SK-N-SH treated with all-trans-retinoic acid at 6 μM for 48 hours (cell line): ENCODE results near the gene SAMD4B.

ENCODE experiments used
- ISL1 ChIP-seq: fragments of 250-450 bp; sonication (Bioruptor Pico); IDR thresholded peaks from 2 replicates; pipeline ENCODE4 v2.1.2; 2022; ENCODE audit warnings: mild to moderate bottlenecking, moderate library complexity
- PPARA ChIP-seq: fragments of 250-450 bp; sonication (Bioruptor Pico); IDR thresholded peaks from 2 replicates; pipeline ENCODE4 v1.5.0; 2020; ENCODE audit warnings: mild to moderate bottlenecking, borderline replicate concordance
- RARB ChIP-seq: fragments of 250-450 bp; sonication (Bioruptor Pico); IDR thresholded peaks from 2 replicates; pipeline ENCODE4 v1.8.0; 2021; ENCODE audit warnings: mild to moderate bottlenecking, moderate library complexity
- TOX ChIP-seq: fragments of 250-450 bp; sonication (Bioruptor Pico); IDR thresholded peaks from 2 replicates; pipeline ENCODE4 v1.8.0; 2021; ENCODE audit warnings: mild to moderate bottlenecking, moderate library complexity, borderline replicate concordance
- ZNF8 ChIP-seq: fragments of 450-650 bp; formaldehyde crosslinking; IDR thresholded peaks from 2 replicates; pipeline ENCODE4 v1.5.0; 2020; ENCODE audit warnings: mild to moderate bottlenecking, moderate library complexity
- TF ChIP-seq, protein P1 (sequence below): fragments of 250-450 bp; sonication (Bioruptor Pico); IDR thresholded peaks from 2 replicates; pipeline ENCODE4 v1.8.0; 2020; ENCODE audit warnings: mild to moderate bottlenecking, moderate library complexity, borderline replicate concordance

DNA sequence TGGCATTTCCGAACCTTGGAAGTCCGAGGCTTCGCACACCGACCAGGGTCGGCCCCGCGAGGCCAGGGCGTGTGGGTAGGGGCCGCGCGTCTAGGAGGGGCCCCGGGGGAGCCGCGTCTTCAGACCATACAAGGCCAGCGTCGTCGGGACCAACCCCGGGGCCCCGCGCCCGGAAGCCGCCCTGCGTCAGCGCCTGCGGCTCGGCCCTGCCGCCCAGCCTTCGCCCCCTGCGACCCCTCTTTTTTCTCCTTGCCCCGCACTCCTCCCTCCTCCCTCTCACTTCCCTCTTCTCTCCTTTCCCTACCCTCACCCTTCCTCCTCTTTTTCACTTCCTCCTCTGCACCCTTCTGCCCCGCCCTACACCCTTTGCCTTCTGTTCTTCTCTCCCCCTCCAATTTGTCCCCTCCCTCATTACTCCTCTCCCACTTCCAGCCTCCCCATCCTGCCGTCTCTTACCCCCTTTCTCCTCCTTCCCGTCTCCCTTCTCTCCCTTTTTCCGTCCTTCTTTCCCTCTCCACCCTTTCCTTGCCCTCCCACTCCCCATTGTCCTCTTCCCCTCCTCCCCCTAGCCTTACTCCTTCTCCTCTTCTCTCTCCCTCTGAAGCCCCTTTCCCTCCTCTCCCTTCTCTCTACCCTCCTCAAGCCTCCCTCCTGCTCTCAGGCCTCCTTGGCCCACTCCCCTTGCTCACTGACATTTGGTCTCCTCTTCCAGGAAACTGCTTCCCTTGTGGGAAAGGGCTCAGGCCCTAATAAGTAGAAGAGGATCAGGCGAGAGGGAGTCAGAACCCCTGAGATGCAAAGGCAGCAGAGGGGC lies 68.0 kb downstream of the SAMD4B start:
- TF ChIP-seq ZNF8, result no peak
- no peak for TF ChIP-seq RARB
- no peak; the same call in 1 of the 2 replicates for TF ChIP-seq TOX (CRISPR knock-in tag)
- no peak for TF ChIP-seq PPARA (CRISPR knock-in tag)
- no peak for TF ChIP-seq ISL1 (CRISPR knock-in tag)
- TF ChIP-seq, protein P1, sequence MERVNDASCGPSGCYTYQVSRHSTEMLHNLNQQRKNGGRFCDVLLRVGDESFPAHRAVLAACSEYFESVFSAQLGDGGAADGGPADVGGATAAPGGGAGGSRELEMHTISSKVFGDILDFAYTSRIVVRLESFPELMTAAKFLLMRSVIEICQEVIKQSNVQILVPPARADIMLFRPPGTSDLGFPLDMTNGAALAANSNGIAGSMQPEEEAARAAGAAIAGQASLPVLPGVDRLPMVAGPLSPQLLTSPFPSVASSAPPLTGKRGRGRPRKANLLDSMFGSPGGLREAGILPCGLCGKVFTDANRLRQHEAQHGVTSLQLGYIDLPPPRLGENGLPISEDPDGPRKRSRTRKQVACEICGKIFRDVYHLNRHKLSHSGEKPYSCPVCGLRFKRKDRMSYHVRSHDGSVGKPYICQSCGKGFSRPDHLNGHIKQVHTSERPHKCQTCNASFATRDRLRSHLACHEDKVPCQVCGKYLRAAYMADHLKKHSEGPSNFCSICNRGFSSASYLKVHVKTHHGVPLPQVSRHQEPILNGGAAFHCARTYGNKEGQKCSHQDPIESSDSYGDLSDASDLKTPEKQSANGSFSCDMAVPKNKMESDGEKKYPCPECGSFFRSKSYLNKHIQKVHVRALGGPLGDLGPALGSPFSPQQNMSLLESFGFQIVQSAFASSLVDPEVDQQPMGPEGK (CRISPR knock-in tag), result no peak; the same call in 1 of the 2 replicates
